Ishikawa (cell line): ENCODE data around the gene TTC39A.

Source experiments
- CEBPB ChIP-seq: IDR thresholded peaks from 2 replicates; pipeline ENCODE4 v1.6.1; 2012
- CREB1 ChIP-seq: IDR thresholded peaks from 2 replicates; pipeline ENCODE4 v1.6.1; 2012; ENCODE audit warnings: low read depth
- EGR1 ChIP-seq: IDR thresholded peaks from 2 replicates; pipeline ENCODE4 v1.6.1; 2012
- EP300 ChIP-seq: IDR thresholded peaks from 2 replicates; pipeline ENCODE4 v1.6.1; 2012; ENCODE audit warnings: borderline replicate concordance
- FOXM1 ChIP-seq: IDR thresholded peaks from 2 replicates; pipeline ENCODE4 v1.6.1; 2012; ENCODE audit warnings: low read depth, borderline replicate concordance
- MAX ChIP-seq: IDR thresholded peaks from 2 replicates; pipeline ENCODE4 v1.6.1; 2012
- NFIC ChIP-seq: IDR thresholded peaks from 2 replicates; pipeline ENCODE4 v1.6.1; 2012
- RAD21 ChIP-seq: IDR thresholded peaks from 2 replicates; pipeline ENCODE4 v1.6.1; 2012; ENCODE audit warnings: low read depth
- TAF1 ChIP-seq: IDR thresholded peaks from 2 replicates; pipeline ENCODE4 v1.6.1; 2012; ENCODE audit warnings: low read depth, mild to moderate bottlenecking
- TEAD4 ChIP-seq: IDR thresholded peaks from 2 replicates; pipeline ENCODE4 v1.6.1; 2012
- ZBTB7A ChIP-seq: IDR thresholded peaks from 2 replicates; pipeline ENCODE4 v1.6.1; 2012; ENCODE audit warnings: low read depth
- TF ChIP-seq, protein P1 (sequence below): IDR thresholded peaks from 2 replicates; pipeline ENCODE4 v1.6.1; 2012; ENCODE audit warnings: low read depth, mild to moderate bottlenecking

- no peak for TF ChIP-seq FOXM1
- TF ChIP-seq EP300 = no peak
- TF ChIP-seq TAF1 = no peak
- no peak for TF ChIP-seq MAX
- no peak for TF ChIP-seq EGR1
- TF ChIP-seq, protein P1, sequence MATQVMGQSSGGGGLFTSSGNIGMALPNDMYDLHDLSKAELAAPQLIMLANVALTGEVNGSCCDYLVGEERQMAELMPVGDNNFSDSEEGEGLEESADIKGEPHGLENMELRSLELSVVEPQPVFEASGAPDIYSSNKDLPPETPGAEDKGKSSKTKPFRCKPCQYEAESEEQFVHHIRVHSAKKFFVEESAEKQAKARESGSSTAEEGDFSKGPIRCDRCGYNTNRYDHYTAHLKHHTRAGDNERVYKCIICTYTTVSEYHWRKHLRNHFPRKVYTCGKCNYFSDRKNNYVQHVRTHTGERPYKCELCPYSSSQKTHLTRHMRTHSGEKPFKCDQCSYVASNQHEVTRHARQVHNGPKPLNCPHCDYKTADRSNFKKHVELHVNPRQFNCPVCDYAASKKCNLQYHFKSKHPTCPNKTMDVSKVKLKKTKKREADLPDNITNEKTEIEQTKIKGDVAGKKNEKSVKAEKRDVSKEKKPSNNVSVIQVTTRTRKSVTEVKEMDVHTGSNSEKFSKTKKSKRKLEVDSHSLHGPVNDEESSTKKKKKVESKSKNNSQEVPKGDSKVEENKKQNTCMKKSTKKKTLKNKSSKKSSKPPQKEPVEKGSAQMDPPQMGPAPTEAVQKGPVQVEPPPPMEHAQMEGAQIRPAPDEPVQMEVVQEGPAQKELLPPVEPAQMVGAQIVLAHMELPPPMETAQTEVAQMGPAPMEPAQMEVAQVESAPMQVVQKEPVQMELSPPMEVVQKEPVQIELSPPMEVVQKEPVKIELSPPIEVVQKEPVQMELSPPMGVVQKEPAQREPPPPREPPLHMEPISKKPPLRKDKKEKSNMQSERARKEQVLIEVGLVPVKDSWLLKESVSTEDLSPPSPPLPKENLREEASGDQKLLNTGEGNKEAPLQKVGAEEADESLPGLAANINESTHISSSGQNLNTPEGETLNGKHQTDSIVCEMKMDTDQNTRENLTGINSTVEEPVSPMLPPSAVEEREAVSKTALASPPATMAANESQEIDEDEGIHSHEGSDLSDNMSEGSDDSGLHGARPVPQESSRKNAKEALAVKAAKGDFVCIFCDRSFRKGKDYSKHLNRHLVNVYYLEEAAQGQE = no peak
- TF ChIP-seq ZBTB7A = no peak
- TF ChIP-seq RAD21 = no peak
- TF ChIP-seq NFIC = no peak
- no peak for TF ChIP-seq CEBPB
- TF ChIP-seq TEAD4 = no peak
- no peak for TF ChIP-seq CREB1
Observed at GRCh38 chr1:51345300-51345687, 14.9 kb upstream of the TTC39A start.
